OCI-LY7 (cell line): ENCODE results near the gene RTN4IP1. TPM values are rescaled to one million over a fixed set of nuclear protein-coding genes. Genes with fewer than 3 reads are reported as not detected.

Source experiments
- BruUV-seq: library from RNA; stranded (reverse); fragments of 400-500 nt; replicated peaks from 2 replicates; lab custom pipeline; 2021; lab: Mats Ljungman, UMichigan
- CTCF ChIA-PET: fragments of 300-600 bp; sonication (Branson Sonifier 250); formaldehyde crosslinking; loops from one replicate; lab custom pipeline; 2022; ENCODE audit warnings: antibody characterized with exemption; ENCODE audit not compliant: unreplicated experiment; lab: Charles Lee
- POLR2A ChIA-PET: fragments of 300-600 bp; sonication (Branson Sonifier 250); formaldehyde crosslinking; loops from one replicate; lab custom pipeline; 2022; ENCODE audit warnings: antibody characterized with exemption; lab: Charles Lee
- DNase-seq: peaks from one replicate; pipeline ENCODE4 v3.0.0-alpha.2; 2015; ENCODE audit warnings: low spot score
- H2AFZ ChIP-seq: fragments of 200-600 bp; sonication (generic), shearing (Covaris generic); 2 replicates; pipeline ENCODE4 v1.6.1; 2014; ENCODE audit warnings: mild to moderate bottlenecking, antibody characterized with exemption, low read length, moderate library complexity
- H3K27ac ChIP-seq: fragments of 200-600 bp; sonication (generic); 2 replicates; pipeline ENCODE4 v1.5.1; 2014; ENCODE audit warnings: mixed run types, low read depth, mild to moderate bottlenecking, moderate library complexity, low read length, inconsistent platforms; ENCODE audit not compliant: poor library complexity, severe bottlenecking
- H3K36me3 ChIP-seq: fragments of 200-600 bp; sonication (generic); 2 replicates; pipeline ENCODE4 v1.6.1; 2014; ENCODE audit warnings: mild to moderate bottlenecking, antibody characterized with exemption, low read length, moderate library complexity, mixed read lengths; ENCODE audit not compliant: insufficient read depth
- H3K4me1 ChIP-seq: fragments of 200-600 bp; sonication (generic); 2 replicates; pipeline ENCODE4 v1.5.1; 2014; ENCODE audit warnings: mild to moderate bottlenecking, low read length; ENCODE audit not compliant: insufficient read depth, poor library complexity, severe bottlenecking
- H3K4me2 ChIP-seq: fragments of 200-600 bp; sonication (generic); 2 replicates; pipeline ENCODE4 v1.6.1; 2014; ENCODE audit warnings: mild to moderate bottlenecking, low read length
- H3K4me3 ChIP-seq: fragments of 200-600 bp; sonication (generic); 2 replicates; pipeline ENCODE4 v1.5.1; 2014; ENCODE audit warnings: mild to moderate bottlenecking, low read depth, low read length; ENCODE audit not compliant: poor library complexity, severe bottlenecking
- H3K79me2 ChIP-seq: fragments of 200-600 bp; sonication (generic); 2 replicates; pipeline ENCODE4 v1.6.1; 2016; ENCODE audit warnings: low read depth, mild to moderate bottlenecking, low read length, moderate library complexity, mixed read lengths; ENCODE audit not compliant: insufficient read depth
- H3K9me2 ChIP-seq: fragments of 200-600 bp; sonication (generic); 2 replicates; pipeline ENCODE4 v1.6.1; 2016; ENCODE audit warnings: mild to moderate bottlenecking, low read length, mixed read lengths; ENCODE audit not compliant: insufficient read depth
- H3K9me3 ChIP-seq: fragments of 200-600 bp; sonication (generic); 2 replicates; pipeline ENCODE4 v1.6.1; 2014; ENCODE audit warnings: mild to moderate bottlenecking, mixed run types, low read length, mixed read lengths
- H4K20me1 ChIP-seq: fragments of 200-600 bp; sonication (generic); 2 replicates; pipeline ENCODE4 v1.6.1; 2014; ENCODE audit warnings: mild to moderate bottlenecking, antibody characterized with exemption, low read length, moderate library complexity, mixed read lengths; ENCODE audit not compliant: insufficient read depth
- CTCF ChIP-seq: fragments of 200-600 bp; sonication (generic); conservative IDR thresholded peaks from 2 replicates; pipeline ENCODE4 v1.5.1; 2014; ENCODE audit warnings: mild to moderate bottlenecking, antibody characterized with exemption, low read length, moderate library complexity, mixed read lengths
- EZH2phosphoT487 ChIP-seq: fragments of 200-600 bp; sonication (generic); IDR thresholded peaks from 2 replicates; pipeline ENCODE4 v1.6.1; 2018; ENCODE audit warnings: low read depth, borderline replicate concordance, mild to moderate bottlenecking, mixed run types, antibody characterized with exemption, low read length, moderate library complexity, mixed read lengths
- intact Hi-C: fragments of 100-400 bp; cut with micrococcal nuclease; formaldehyde crosslinking; loops from one replicate; pipeline ENCODE4 v1.10.0; 2022; ENCODE audit not compliant: unreplicated experiment
- total RNA-seq, 2 experiments: library from RNA; depleted of rRNA in 1 of 2; stranded (reverse); fragments of >200 nt in 1 of 2; shearing (Covaris generic) in 1 of 2; gene quantifications; 2 replicates each; pipeline ENCODE4 v1.2.3, GENCODE V29; 2014 to 2022

RTN4IP1 gene
- total RNA-seq, 2 experiments from 2014 or later: 25.2 to 51.4 TPM

GRCh38 chr6:106662458-106662857 lies 33.2 kb upstream of the RTN4IP1 start:
- Histone ChIP-seq H4K20me1 (no peaks in the 10 kb centered on the region), H3K79me2 (peaks cover 45% of the 10 kb centered on the region; the same call in 1 of the 2 replicates), H3K27ac (no peak overlapping the region), H2AFZ (no peak overlapping the region), H3K9me2 (no peaks in the 10 kb centered on the region), H3K9me3 (peaks cover 39% of the 10 kb centered on the region), H3K4me2 (no peak overlapping the region), H3K4me1 (peaks cover 49% of the 10 kb centered on the region), H3K36me3 (peaks cover 98% of the 10 kb centered on the region), H3K4me3 (no peak overlapping the region)
- TF ChIP-seq CTCF: no peak
- TF ChIP-seq EZH2phosphoT487: no peak
- DNase-seq: no peak
- CTCF ChIA-PET: no interaction called here
- POLR2A ChIA-PET: interaction anchor here (0.6 kb wide), 2 partner anchors 10 to 18 kb away, joined by 3 to 8 read pairs; no protein-coding TSS in a partner anchor
- BruUV-seq: TSS peak; percentile 1
- intact Hi-C loops: no loop called here

GRCh38 chr6:106659859-106660258 lies 30.6 kb upstream of the RTN4IP1 start:
- intact Hi-C loops: no loop called here
- BruUV-seq: no TSS peak
- no peak overlapping the region for H3K4me3 ChIP-seq
- H2AFZ ChIP-seq: no peak overlapping the region
- no peaks in the 10 kb centered on the region for H4K20me1 ChIP-seq
- TF ChIP-seq EZH2phosphoT487: no peak
- no peak for TF ChIP-seq CTCF
- peaks cover 100% of the 10 kb centered on the region for H3K36me3 ChIP-seq
- DNase-seq: no peak
- ChIA-PET POLR2A (interaction anchor here (0.6 to 1.3 kb wide), 8 partner anchors 10 to 1462 kb away, joined by 3 to 7 read pairs (median 4); no protein-coding TSS in a partner anchor), CTCF (interaction anchor here (0.6 to 1.2 kb wide), 4 partner anchors 10 to 50 kb away, joined by 3 to 12 read pairs (median 4); no protein-coding TSS in a partner anchor)
- peaks cover 51% of the 10 kb centered on the region; the same call in 1 of the 2 replicates for H3K79me2 ChIP-seq
- no peak overlapping the region for H3K4me2 ChIP-seq
- no peak overlapping the region for H3K27ac ChIP-seq
- peaks cover 51% of the 10 kb centered on the region for H3K9me3 ChIP-seq
- peaks cover 23% of the 10 kb centered on the region for H3K4me1 ChIP-seq
- H3K9me2 ChIP-seq: no peaks in the 10 kb centered on the region

- Histone ChIP-seq H4K20me1 (no peaks in the 10 kb centered on the region), H2AFZ (no peak overlapping the region), H3K9me3 (peaks cover 40% of the 10 kb centered on the region), H3K27ac (no peak overlapping the region), H3K36me3 (peaks cover 100% of the 10 kb centered on the region), H3K4me1 (peaks cover 9% of the 10 kb centered on the region), H3K4me2 (no peak overlapping the region), H3K9me2 (no peaks in the 10 kb centered on the region), H3K79me2 (peaks cover 46% of the 10 kb centered on the region; the same call in 1 of the 2 replicates), H3K4me3 (no peak overlapping the region)
- peak; percentile 50 for DNase-seq
- no TSS peak for BruUV-seq
- CTCF ChIA-PET: no interaction called here
- intact Hi-C loops: no loop called here
- TF ChIP-seq CTCF: no peak
- TF ChIP-seq EZH2phosphoT487: no peak
- POLR2A ChIA-PET: interaction anchor here (0.6 to 1.8 kb wide), 3 partner anchors 18 to 51 kb away, joined by 4 to 6 read pairs (median 4); no protein-coding TSS in a partner anchor
These were observed 29.2 kb upstream of the RTN4IP1 start for GRCh38 chr6:106658469-106658868.
